ENCODE results near the gene PLXNA3.

Gene PLXNA3

GRCh38 chrX:154429711-154430110, 28.4 kb upstream of the PLXNA3 start:
- no peak for DNase-seq (ENCODE audit: low read depth in 2 of 2)
- peak overlapping the region; percentile 69 to 73 for H3K4me3 ChIP-seq (replicated peaks in 1 of 2; ENCODE audit: low read depth in 2 of 2, low read length in 2 of 2)
- no peak for TF ChIP-seq CTCF (IDR thresholded peaks at IDR 0.05; ENCODE audit: low read depth, low read length)

GRCh38 chrX:154430479-154430878, 27.6 kb upstream of the PLXNA3 start:
- no peak overlapping the region for H3K4me3 ChIP-seq (replicated peaks in 1 of 2; ENCODE audit: low read depth in 2 of 2, low read length in 2 of 2)
- no peak for TF ChIP-seq CTCF (IDR thresholded peaks at IDR 0.05; ENCODE audit: low read depth, low read length)
- no peak for DNase-seq (ENCODE audit: low read depth in 2 of 2)

GRCh38 chrX:154430916-154431315, 27.2 kb upstream of the PLXNA3 start:
- no peak overlapping the region for H3K4me3 ChIP-seq (replicated peaks in 1 of 2; ENCODE audit: low read depth in 2 of 2, low read length in 2 of 2)
- TF ChIP-seq CTCF (IDR thresholded peaks at IDR 0.05; ENCODE audit: low read depth, low read length) = no peak

GRCh38 chrX:154431341-154431740, 26.7 kb upstream of the PLXNA3 start:
- H3K4me3 ChIP-seq (replicated peaks in 1 of 2; ENCODE audit: low read depth in 2 of 2, low read length in 2 of 2) = no peak overlapping the region

More at GRCh38 chrX:154430916-154431315, 27.2 kb upstream of the PLXNA3 start:
- no peak for DNase-seq (ENCODE audit: low read depth in 2 of 2)

GRCh38 chrX:154432210-154432609, 25.9 kb upstream of the PLXNA3 start:
- no peak for TF ChIP-seq CTCF (IDR thresholded peaks at IDR 0.05; ENCODE audit: low read depth, low read length)
- no peak for DNase-seq (ENCODE audit: low read depth in 2 of 2)
- no peak overlapping the region for H3K4me3 ChIP-seq (replicated peaks in 1 of 2; ENCODE audit: low read depth in 2 of 2, low read length in 2 of 2)

More at GRCh38 chrX:154431341-154431740, 26.7 kb upstream of the PLXNA3 start:
- no peak for DNase-seq (ENCODE audit: low read depth in 2 of 2)
- TF ChIP-seq CTCF (IDR thresholded peaks at IDR 0.05; ENCODE audit: low read depth, low read length) = no peak

- no peak overlapping the region for H3K4me3 ChIP-seq (replicated peaks in 1 of 2; ENCODE audit: low read depth in 2 of 2, low read length in 2 of 2)
- TF ChIP-seq CTCF (IDR thresholded peaks at IDR 0.05; ENCODE audit: low read depth, low read length) = no peak
- DNase-seq (ENCODE audit: low read depth in 2 of 2) = no peak
Observed at GRCh38 chrX:154433605-154434004, 24.5 kb upstream of the PLXNA3 start.

Data from cardiac fibroblast (primary cell).